BJ (cell line): Measurements from ENCODE around the gene FNIP1. TPM values are rescaled to one million over a fixed set of nuclear protein-coding genes. Genes with fewer than 3 reads are reported as not detected.
"Not testable (repeated sequence)": the region's sequence is repeated elsewhere in the genome, so short reads cannot be mapped to it uniquely, and the experiment has no call there.

Experiments
- CTCF ChIA-PET: fragments of 350-600 bp; formaldehyde crosslinking; extraction: SDS; loops from one replicate; lab custom pipeline; 2021; ENCODE audit warnings: antibody characterized with exemption, inconsistent platforms; lab: Yijun Ruan, JAX
- POLR2A ChIA-PET: fragments of 300-600 bp; sonication (Branson Sonifier 250); formaldehyde crosslinking; extraction: SDS; loops from one replicate; lab custom pipeline; 2021; ENCODE audit warnings: antibody characterized with exemption; lab: Charles Lee
- DNase-seq: peaks from one replicate; pipeline ENCODE4 v3.0.0-alpha.2; 2011; ENCODE audit warnings: low read depth
- H3K27me3 ChIP-seq: 2 replicates; pipeline ENCODE4 v1.6.0; 2011; ENCODE audit warnings: low read length; ENCODE audit not compliant: control insufficient read depth, insufficient read depth
- H3K36me3 ChIP-seq: 2 replicates; pipeline ENCODE4 v1.5.1; 2011; ENCODE audit warnings: low read length; ENCODE audit not compliant: control insufficient read depth, insufficient read depth
- H3K4me3 ChIP-seq: 2 replicates; pipeline ENCODE4 v1.5.1; 2011; ENCODE audit warnings: low read depth, mild to moderate bottlenecking, control low read depth, low read length
- polyA plus RNA-seq: library from polyadenylated mRNA; depleted of rRNA; stranded (reverse); fragments of >200 nt; gene quantifications from 2 replicates; pipeline ENCODE4 v1.2.3, GENCODE V29; 2011
- TF ChIP-seq, protein P1 (sequence below): IDR thresholded peaks from 2 replicates; pipeline ENCODE4 v1.5.1; 2011; ENCODE audit warnings: low read depth, mild to moderate bottlenecking, control low read depth, inconsistent platforms, low read length, moderate library complexity; ENCODE audit not compliant: insufficient read depth

Gene FNIP1
- polyA plus RNA-seq, 1 experiment = 5.3 TPM

GRCh38 chr5:131786900-131787692, 9.7 kb downstream of the FNIP1 start:
- no peaks in the 10 kb centered on the region for H3K27me3 ChIP-seq
- ChIA-PET CTCF (no interaction called here), POLR2A (no interaction called here)
- TF ChIP-seq, protein P1, sequence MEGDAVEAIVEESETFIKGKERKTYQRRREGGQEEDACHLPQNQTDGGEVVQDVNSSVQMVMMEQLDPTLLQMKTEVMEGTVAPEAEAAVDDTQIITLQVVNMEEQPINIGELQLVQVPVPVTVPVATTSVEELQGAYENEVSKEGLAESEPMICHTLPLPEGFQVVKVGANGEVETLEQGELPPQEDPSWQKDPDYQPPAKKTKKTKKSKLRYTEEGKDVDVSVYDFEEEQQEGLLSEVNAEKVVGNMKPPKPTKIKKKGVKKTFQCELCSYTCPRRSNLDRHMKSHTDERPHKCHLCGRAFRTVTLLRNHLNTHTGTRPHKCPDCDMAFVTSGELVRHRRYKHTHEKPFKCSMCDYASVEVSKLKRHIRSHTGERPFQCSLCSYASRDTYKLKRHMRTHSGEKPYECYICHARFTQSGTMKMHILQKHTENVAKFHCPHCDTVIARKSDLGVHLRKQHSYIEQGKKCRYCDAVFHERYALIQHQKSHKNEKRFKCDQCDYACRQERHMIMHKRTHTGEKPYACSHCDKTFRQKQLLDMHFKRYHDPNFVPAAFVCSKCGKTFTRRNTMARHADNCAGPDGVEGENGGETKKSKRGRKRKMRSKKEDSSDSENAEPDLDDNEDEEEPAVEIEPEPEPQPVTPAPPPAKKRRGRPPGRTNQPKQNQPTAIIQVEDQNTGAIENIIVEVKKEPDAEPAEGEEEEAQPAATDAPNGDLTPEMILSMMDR = no peak
- H3K4me3 ChIP-seq = no peak overlapping the region
- DNase-seq = no peak
- no peaks in the 10 kb centered on the region for H3K36me3 ChIP-seq

DNA sequence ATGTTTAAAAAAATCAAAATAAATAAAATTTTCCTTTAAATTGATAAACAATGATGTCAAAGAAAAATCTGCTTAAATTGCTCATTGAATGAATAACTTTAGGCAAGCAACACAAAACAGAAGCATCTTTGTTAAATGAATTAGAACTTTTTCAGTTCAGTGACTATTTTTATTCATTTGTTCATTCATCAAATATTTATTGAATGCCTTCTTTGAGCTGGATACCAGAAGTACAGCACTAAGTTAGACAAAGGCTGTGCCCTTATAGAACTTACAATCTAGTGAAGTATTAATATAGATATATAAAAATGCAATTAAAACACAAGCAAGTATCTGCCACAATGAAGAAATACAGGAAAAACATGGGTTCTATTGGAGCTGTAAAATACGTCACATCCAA, 10.8 kb downstream of the FNIP1 start:
- DNase-seq = no peak
- Histone ChIP-seq H3K27me3 (no peaks in the 10 kb centered on the region), H3K36me3 (no peaks in the 10 kb centered on the region), H3K4me3 (no peak overlapping the region)
- TF ChIP-seq, protein P1 = no peak
- CTCF ChIA-PET = interaction anchor here (0.8 kb wide), 1 partner anchor 134 kb away, joined by 3 read pairs; no protein-coding TSS in a partner anchor
- POLR2A ChIA-PET = no interaction called here

DNA sequence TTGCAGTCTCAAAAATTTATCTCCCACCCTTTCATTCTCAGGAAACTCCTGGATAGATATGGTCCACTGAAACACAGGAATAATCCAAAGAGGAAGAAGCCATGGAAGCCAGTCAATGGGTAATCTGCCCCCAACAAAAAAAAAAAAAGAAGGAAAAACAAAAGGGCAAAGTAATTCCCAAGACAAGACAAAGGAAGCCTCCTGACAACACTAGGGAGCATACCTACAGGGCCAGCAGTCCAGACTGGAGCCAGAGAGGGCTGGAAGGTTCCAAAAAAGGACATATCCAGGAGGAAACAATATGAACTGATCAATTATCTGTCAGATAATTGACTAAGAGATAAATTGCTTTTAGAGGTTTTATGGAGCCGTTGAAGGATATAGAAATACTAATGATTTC, 12.9 kb downstream of the FNIP1 start:
- ChIA-PET CTCF (no interaction called here), POLR2A (no interaction called here)
- no peaks in the 10 kb centered on the region for H3K36me3 ChIP-seq
- H3K4me3 ChIP-seq = no peak overlapping the region
- H3K27me3 ChIP-seq = no peaks in the 10 kb centered on the region
- TF ChIP-seq, protein P1 = no peak
- no peak for DNase-seq

DNA sequence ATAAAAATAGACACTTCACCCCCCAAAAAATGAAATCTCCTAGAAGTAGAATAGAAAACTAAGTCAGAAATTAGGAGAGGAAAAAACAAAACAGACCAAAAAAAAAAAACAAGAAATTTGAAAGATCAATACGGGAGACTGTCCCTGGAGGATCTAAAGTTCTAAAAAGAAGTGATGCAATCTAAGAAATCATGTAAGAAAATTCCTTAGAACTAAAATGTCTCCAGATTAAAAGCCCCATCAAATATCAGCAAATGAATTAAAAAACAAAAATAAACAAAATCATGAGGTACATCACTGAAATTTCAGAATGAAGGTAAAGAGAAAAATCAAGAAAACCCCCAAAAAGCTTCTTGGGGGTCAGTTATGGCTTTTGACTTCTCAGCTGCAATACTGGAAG, 13.5 kb downstream of the FNIP1 start:
- Histone ChIP-seq H3K4me3 (no peak overlapping the region), H3K36me3 (no peaks in the 10 kb centered on the region), H3K27me3 (no peaks in the 10 kb centered on the region)
- CTCF ChIA-PET = no interaction called here
- DNase-seq = no peak
- POLR2A ChIA-PET = no interaction called here
- TF ChIP-seq, protein P1 = no peak

DNA sequence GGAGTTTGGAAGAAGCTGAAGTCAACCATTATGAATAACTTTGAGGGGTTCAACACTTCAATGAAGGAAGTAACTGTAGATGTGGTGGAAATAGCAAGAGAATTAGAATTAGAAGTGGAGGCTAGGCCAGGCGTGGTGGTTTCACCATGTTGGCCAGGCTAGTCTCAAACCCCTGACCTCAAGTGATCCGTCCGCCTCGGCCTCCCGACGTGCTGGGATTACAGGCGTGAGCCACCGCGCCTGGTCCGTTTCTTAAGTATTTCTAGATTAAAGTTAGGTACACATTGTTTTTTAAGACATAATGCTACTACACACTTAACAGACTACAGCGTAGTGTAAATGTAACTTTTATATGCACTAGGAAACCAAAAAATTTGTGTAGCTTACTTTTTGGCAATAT, 14.1 kb downstream of the FNIP1 start:
- no peak for DNase-seq
- ChIA-PET CTCF (interaction anchor here (0.6 kb wide), 1 partner anchor 220 kb away, joined by 5 read pairs; no protein-coding TSS in a partner anchor), POLR2A (no interaction called here)
- H3K4me3 ChIP-seq = no peak overlapping the region
- no peaks in the 10 kb centered on the region for H3K27me3 ChIP-seq
- no peaks in the 10 kb centered on the region for H3K36me3 ChIP-seq
- TF ChIP-seq, protein P1 = no peak

DNA sequence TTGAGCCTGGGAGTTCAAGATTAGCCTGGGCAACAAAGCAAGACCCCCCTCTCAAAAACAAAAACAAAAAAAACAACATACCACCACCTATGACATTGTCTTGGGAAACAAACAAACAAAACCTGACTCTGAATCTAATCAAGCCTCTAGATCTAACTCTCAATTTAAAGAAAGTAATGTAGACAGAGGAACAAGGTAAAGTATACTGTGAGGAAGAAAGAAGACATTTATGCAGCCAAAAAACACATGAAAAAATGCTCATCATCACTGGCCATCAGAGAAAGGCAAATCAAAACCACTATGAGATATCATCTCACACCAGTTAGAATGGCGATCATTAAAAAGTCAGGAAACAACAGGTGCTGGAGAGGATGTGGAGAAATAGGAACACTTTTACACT, 18.7 kb downstream of the FNIP1 start:
- H3K4me3 ChIP-seq, DNase-seq, CTCF ChIA-PET, POLR2A ChIA-PET, H3K36me3 ChIP-seq, H3K27me3 ChIP-seq: not testable (repeated sequence)
